Iris pigment epithelial cell (primary cell): ENCODE measurements around the gene STX18.
"Not testable (repeated sequence)": the region's sequence is repeated elsewhere in the genome, so short reads cannot be mapped to it uniquely, and the experiment has no call there.

Source experiments
- DNase-seq: peaks from one replicate; pipeline ENCODE4 v3.0.0-alpha.2; 2011; ENCODE audit warnings: low read depth

The STX18 gene

DNA sequence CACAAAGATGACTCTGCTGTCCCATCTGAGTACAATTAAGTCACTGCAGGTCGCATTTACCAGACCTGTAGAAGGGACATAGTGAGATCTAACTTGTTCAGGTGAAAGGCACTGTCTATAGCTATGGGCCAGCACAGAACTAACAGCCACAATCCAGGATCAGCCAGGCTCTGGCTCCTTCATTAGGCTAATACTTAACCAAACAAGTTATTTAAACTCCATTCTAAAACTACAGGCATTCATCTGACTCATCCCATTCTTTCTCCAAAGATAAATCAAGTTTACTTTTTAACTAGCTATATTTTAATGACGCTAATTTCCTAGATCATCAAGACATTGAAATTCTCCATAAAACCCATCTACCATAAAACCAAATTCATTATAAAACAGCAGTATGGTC lies 62.5 kb downstream of the STX18 start:
- no peak for DNase-seq

DNA sequence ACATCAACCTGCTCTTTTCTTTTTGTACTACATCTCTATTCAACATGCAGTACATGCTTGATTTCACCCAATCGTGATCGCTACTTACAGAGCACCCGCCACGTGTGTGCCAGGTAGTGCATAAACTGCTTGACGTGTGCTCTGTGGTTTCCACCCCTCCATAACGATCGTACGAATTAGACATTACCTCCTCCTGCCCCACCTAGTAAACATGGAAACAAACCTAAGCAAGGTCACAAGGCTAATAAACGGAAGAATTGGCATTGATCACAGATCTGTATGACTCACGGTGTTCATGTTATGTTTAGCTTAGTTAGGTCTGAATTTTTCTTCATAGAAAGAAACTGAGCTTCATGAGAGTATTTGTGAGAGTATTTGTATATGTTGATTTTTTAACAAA lies 64.1 kb downstream of the STX18 start:
- no peak for DNase-seq

DNA sequence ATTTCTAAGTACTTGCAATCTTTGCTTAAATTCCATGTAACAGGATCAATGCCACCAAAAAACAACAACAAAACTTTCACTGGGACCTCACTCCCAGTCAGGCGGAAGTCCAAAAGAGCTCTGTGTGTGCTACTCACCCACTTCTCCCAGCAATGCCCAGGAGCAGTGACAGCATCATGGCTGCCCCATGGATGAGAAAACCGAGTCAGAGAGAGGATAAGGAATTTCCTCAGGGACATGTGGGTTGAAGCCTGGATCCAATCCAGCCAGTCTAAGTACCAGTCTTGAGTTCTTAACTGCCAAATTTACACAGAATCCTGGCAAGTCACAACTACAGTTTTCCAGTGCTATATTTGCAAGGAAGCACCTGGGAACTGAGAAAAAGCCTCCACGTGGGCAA lies 64.5 kb downstream of the STX18 start:
- no peak for DNase-seq

DNA sequence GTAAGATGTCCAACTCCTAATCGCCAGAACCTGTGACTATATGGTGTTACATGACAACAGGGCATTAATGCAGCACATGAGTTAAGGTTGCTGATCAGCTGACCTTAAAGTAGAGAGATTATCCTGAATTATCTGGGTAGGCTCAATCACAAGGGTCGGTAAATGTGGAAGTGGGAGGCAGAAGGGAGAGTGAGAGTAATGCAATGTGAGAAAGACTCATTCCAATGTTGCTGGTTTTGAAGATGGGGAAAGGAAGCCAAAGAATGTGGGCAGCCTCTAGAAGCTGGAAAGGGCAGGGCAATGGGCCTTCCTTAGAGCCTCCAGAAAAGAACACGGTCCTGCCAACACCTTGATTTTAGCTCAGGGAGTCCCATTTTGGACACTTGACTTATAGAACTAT lies 67.4 kb downstream of the STX18 start:
- DNase-seq = no peak

DNA sequence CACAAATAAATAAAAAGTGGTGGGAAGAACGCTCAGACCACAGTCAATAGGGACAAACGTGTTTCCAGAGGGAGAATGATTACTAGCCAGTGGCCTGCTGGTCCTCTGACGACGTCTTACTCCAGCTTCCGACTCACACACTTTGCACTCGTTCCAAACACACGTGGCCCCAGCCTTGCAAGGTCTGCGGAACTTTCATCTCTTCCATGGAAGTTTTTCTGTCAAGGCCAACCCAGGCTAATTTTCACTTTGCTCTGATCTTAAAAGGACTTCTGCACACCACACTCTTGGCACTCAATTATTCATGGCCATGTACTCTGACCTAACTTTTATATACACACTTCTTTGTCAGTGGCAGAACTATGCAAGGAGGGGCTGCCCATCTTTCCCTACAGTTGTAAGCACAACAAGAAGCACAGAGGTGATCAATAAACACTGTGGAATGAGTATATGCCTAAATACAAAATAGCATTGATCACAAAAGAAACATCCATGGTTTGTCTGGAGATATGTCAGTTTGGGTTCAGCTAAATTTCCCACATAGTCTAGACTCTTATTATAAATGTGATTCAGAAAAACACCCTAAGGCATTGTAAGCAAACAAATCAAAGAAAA lies 69.4 kb downstream of the STX18 start:
- no peak for DNase-seq

DNA sequence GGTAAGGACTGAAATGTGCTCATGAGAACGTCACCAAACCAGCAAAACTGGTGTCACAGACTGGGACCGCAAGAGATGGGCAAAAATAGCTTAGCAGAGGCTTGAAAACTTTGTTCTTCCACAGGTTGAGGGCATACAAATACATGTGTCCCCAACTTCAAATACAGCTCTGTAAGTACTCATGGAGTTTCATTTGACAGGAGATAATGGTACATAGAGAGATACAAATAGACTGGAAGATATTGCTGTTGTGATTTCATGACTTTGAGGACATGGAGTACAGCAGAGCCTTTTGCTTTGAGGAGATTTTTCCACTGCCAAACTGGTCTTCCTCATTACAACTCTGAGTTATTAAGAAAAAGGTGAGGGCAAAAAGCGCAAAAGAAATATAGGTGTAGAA lies 70.7 kb downstream of the STX18 start:
- no peak for DNase-seq

DNA sequence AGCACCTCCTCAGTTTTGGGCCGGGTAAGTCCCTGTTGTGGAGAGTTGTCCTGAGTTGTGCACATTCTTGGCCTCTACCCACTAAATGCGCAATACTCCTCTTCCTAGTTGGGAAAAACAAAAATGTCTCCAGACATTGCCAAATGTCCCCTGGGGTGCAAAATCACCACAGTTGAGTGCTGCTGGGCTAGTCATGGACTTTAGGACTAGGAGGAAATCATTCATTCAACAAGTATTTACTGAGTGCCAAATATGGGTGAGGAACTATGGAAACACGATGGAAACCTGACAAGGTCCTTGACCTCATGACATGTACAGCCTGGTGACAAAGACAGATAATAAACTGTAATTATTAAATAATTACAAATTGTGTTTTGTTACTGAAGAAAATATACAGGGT lies 71.6 kb downstream of the STX18 start:
- DNase-seq = no peak

DNA sequence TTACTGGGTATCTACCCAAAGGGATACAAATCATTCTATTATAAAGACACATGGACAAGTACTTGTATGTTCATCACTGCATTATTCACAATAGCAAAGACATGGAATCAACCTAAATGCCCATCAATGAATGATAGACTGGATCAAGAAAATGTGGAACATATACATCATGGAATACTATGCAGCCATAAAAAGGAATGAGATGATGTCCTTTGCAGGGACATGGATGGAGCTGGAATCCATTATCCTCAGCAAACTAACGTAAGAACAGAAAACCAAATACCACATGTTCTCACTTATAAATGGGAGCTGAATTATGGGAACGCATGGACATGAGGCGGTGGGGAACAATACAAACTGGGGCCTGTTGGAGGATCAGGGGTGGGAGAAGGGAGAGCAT lies 76.6 kb downstream of the STX18 start:
- DNase-seq = not testable (repeated sequence)

DNA sequence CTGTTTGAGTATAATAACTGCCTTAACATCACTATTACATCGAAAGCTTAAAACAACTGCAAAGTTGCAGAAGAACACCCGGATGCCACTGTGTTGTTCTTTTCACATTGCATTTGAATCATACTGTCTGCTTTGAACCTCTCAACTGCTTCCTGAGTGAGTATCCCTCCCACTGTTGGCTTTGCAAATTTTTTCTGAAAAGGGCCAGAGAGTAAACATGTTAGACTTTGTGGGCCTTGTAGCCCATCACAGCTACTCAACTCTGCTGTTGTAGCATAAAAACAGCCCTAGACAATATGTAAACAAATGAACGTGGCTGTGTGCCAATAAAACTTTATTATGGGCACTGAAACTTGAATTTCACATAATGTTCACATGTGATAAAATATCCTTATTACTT lies 78.9 kb downstream of the STX18 start:
- peak; percentile 20 for DNase-seq

DNA sequence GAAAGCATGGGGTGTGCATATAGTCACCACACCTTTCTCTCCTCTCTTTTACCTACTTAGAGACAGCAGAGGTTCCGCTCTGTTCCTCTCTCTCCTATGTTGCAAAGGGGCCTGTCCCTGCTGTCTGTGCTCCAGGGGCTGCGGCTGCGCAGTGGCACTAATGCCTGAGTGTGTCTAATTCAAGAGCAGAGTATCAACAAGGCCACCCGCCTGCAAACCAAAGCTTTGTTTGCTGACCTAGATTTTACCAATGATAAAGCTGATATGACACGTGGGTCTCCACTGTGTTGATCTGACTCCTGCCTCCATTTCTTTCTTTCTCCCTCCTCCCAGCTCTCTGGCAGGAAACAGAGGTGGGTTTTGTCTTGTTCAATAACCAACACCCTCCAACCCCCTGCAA lies 80.0 kb downstream of the STX18 start:
- no peak for DNase-seq

DNA sequence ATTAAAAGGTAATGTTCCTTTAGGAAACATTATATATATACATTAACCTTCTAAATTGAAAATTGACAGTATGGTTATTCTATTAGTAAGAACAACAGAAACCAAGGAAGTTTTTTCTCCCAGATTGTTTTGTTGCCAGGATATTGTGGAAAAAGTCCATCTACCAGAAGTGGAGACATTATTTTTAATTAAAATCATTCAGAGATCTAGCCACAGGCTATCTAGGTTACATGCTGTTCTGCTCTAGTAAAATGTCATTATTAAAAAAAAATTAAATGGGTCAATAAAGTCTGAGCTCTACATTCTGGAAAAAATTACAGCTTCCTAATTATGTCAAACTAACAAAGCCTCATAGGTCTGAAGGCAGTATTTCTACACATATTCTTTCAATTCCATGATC lies 80.7 kb downstream of the STX18 start:
- no peak for DNase-seq

DNA sequence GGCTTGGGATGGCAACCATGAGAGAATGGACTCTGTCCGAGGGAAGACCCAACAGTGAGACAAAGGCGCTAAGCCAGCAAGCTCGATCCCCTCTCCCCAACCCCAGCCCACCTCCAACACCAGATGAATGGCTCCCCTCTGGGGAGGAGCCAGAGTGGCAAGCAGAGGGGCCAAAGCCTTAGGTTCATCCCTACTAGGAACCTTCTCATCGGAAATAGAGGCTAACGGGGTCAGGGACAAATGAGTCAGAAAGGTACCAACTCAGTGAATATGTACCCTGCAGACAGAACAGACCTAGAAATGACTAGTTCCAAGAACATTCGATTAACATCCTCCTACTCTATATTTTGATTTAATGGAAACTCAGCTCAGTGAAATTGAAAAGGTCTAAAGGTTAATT lies 81.1 kb downstream of the STX18 start:
- DNase-seq = no peak

DNA sequence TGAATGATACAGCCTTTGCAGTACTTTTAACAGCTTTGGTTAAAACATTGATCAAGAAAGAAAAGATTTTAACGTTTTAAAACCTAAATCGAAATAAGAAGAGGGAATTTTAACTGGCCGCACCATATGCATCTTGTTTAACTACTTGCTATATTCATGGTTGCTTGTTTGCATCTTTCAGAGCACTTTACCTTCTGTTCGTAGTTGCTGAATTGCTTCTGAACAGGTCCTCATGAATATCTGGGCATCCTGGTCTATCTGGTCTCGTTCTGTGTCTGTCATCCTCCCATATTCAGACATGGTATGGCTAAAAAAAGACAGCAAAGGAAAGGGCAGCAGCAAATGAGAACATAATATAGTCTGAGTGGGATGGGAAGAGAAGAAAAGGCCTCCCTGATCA lies 82.7 kb downstream of the STX18 start:
- no peak for DNase-seq

DNA sequence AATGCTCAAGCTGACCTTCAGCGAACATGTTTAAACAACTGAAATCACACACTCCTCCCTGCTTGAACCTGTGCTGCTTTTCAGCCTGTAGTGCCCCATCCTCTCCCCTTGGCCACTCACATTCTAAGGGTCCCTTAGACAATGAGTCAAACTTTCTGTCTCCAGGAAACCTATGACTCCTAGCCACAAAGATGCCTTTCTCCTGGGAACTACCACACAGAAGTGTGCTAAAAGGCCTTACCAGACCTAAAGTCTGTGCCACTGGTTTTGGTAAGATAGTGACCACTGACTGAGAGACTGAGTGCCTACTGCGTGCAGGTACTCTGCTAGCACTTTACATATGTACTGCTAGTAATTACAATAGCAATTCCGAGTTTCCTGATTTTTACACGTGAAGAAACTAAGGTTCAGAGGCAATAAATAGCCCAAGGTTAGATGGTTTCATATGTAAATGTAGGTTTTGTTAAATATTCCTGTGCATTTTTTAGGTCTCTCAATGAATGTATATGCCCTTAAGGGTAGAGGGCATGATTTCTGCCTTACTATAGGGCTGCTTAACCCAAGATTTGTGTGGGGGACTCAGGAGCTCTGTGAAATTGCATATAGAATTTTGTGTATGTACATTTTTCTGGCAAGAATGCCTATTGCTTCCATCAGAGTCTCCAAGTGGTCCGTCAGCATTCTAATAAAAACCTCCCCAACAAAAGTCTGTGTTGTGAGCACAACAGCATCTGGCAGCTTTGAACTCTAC lies 83.9 kb downstream of the STX18 start:
- DNase-seq = peak; percentile 86

DNA sequence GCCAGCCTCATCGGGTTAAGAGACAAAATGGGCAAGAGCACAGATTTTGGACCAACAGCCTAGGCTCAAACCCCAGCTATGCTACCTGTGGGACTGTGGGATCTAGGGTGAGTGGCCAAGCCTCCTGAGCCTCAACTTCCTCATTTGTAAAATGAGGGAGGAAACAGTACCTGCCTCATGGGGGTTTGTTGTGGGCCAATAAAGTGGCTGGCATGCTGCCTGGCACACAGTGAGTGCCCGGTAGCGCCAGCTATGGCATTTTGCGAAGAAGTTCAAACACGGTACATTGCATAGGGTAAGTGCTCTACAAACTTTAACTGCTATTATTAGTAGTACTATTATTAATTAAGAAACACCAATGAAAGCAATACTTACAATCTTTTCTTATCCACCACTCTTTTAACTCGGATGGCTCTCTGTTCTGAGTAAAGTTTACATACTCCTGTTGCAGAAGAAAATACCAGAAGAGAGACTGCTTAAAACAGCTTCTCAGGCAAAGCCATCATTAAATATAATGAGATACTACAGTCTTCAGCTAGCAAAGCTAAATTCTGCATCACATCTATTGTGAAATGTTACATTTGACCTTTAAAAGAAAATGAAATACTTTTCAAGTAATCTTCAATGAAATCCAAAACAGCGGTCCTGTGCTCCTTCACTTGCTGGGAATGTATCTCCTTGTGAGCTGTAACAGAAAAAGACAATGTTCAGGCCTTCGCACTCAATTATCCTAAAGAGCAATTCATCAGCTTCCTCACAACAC lies 84.9 kb downstream of the STX18 start:
- no peak for DNase-seq

DNA sequence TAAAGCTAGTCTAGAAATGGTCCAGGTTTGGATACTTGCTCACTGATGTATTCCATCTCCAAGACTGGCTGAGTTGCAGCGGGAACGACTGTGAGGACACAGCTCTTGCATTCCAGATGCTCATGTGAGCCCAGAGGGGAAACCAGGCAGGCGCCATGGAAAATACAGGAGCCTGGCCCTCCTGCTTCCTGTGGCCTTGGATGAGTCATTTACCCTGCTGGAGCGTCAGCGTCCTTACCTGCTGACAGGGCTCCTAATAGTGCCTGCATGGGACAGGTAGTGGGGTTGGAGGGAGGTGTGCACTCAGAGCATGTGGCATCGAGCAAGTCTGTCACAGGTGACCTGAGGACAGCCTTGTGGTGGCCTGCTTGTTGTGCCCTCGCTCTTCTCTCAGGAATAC lies 85.5 kb downstream of the STX18 start:
- DNase-seq = peak; percentile 66

DNA sequence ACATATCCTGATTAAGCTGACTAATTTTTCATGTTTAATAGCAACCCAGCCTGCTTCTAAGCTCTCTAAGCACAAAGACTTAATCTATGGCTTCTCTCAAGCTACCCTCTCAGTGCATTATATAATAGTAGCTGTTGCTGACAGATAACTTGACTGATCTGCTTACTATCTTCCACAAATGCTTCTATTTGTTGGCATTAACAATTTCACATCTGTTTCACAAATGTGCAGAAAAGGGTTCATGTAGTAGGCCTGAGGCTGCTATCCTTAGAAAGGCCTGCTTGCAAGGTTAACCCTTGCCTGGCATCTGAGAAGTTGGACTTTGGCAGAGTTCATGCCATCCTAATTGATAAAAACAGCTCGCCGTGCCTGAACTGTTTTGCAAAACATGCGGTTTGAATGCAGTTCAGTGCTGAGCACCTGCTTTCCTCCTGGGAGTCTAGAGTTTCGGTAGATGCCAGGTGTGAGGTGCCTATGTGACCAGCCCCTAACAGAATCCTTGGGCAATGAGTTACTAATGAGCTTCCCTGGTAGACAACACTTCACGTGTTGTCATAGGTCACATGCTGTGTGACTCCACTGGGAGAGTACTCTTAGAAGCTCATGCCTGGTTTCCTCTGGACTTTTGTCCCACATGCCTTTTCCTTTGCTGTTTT lies 86.5 kb downstream of the STX18 start:
- DNase-seq = no peak

DNA sequence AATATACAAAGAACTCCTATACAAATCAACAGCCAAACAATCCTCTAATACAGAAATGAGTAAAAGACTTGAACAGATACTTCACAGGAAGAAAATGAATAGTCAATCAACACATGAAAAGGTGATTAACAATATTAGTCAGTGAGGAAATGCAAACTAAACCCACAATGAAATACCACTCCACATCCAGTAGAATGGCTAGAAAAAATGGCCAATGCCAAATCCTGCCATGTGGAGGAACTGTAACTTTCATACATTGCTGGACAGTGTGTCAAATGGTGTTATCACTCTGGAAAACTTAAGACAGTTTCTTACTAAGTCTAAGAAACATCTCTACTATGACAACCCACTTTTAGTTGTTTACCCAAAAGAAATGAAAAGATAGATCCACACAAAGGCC lies 95.4 kb downstream of the STX18 start:
- peak; percentile 59 for DNase-seq

DNA sequence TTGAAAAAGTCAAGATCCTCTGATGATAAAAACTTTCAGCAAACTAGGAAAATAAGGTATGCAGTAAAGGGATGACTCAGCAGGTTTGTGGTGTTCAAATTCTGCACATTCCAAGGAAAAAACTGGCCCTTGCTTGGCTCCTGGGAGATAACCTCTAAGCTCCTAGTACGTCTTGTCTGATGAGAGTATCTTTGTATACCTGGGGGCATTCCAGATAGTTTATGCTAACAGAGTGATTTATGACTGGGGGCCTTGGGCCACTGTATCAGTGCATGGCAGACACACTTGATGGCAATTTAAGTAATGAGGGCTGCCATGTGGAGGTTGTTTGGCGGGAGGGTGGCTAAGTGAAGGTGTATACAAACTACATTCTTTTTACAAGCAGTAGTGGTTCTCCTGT lies 98.0 kb downstream of the STX18 start:
- peak; percentile 81 for DNase-seq

DNA sequence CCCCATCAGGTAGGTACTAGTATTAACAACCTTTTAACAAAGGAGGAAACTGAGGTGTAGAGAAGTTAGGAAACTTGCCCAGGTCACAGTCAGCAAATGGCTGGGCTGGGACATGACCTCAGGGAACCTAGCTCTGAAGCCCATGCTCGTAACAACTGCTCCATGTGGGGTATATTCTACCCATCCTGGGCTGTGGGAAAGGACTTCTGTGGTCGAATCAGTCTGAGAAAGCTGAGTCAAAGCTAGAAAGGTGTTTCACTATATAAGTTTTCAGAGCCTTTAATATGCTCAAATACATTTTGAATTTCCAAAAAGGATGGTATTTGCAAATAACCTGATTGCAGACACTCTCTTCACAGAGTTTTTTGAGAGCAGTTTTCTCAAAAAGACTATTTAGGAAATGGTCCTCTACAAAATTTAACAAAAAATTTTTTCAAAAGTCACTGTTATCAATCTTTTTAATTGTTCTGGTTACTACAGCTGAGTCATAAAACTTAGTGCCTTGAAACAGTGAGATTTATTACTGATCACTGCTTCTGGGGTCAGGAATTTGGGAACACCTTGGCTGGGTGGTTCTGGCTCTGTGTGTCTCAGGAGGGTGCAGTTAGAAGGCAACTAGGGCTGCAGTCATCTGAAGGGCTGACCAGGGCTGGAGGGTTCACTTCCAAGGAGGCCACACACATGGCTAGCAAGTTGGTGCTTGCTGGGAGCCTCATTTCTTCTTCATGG lies 101.4 kb downstream of the STX18 start:
- DNase-seq = no peak

DNA sequence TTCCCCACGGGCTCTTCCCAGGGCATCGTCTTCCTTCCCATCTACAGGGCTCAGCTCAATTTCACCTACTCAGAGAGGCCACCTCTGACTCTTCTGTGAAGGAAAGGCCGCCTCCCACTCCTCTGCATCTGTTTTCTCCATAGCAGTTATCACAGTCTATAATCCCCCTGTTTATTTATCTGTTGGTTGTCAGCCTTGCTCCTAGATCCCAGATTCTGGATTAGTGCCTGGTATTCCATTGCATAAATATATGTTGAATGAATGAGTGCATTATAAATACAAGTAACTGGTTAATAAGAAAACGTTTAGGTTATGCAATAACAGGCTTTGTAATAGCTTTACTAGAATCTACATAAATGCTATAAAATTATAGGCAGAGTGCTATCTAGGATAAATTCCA lies 102.1 kb downstream of the STX18 start:
- peak; percentile 51 for DNase-seq

DNA sequence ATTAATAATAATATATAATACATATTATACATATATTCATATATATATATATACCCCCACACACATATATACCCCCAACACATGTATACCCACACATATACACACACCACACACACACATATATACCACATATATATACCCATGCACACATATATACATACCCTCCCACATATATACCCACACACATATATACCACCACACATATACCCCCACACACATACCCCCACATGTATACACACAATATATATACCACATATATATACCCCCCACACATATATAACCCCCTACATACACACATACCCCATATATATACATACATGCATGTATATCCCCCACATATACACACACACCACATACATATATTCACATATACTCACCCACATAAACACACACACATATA lies 103.0 kb downstream of the STX18 start:
- DNase-seq = no peak
